ENCODE results near the gene CADPS. TPM values are rescaled to one million over a fixed set of nuclear protein-coding genes. Genes with fewer than 3 reads are reported as not detected.

CADPS gene
- total and polyA plus RNA-seq, 2 experiments from 2014 or later = 49.2 to 63.8 TPM

DNA sequence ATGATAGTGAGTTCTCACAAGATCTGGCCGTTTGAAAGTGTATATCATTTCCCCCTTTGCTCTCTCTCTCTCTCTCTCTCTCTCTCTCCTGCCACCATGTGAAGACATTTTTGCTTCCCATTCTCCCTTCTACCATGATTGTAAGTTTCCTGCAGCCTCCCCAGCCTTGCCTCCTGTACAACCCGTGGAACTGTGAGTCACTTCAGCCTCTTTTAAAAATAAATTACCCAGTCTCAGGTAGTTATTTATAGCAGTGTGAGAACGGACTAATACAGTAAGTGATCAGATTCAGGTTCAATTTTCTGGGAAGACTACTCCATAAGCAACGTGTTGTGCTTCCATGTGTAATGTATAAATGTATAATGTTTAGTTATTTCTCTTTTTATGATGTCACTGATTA is 29.2 kb downstream of the CADPS start:
- Histone ChIP-seq H3K4me3 (no peak overlapping the region), H3K4me1 (ENCODE audit: low read depth) (no peaks in the 10 kb centered on the region), H3K27ac (no peak overlapping the region), H3K9me3 (ENCODE audit: low read depth) (no peaks in the 10 kb centered on the region), H3K36me3 (no peaks in the 10 kb centered on the region), H3K27me3 (no peaks in the 10 kb centered on the region)
- no peak for DNase-seq (ENCODE audit: low read depth in 1 of 2, low spot score in 1 of 2)
- no peak for TF ChIP-seq CTCF (IDR thresholded peaks at IDR 0.05; ENCODE audit: low read depth, low read length)

GRCh38 chr3:62843508-62843907 is 31.7 kb downstream of the CADPS start:
- H3K27me3 ChIP-seq = no peaks in the 10 kb centered on the region
- no peaks in the 10 kb centered on the region for H3K36me3 ChIP-seq
- no peak for TF ChIP-seq CTCF (IDR thresholded peaks at IDR 0.05; ENCODE audit: low read depth, low read length)
- no peaks in the 10 kb centered on the region for H3K9me3 ChIP-seq (ENCODE audit: low read depth)
- H3K4me1 ChIP-seq (ENCODE audit: low read depth) = peaks cover 3% of the 10 kb centered on the region
- H3K4me3 ChIP-seq = no peak overlapping the region
- no peak for DNase-seq (ENCODE audit: low read depth in 1 of 2, low spot score in 1 of 2)
- no peak overlapping the region for H3K27ac ChIP-seq

DNA sequence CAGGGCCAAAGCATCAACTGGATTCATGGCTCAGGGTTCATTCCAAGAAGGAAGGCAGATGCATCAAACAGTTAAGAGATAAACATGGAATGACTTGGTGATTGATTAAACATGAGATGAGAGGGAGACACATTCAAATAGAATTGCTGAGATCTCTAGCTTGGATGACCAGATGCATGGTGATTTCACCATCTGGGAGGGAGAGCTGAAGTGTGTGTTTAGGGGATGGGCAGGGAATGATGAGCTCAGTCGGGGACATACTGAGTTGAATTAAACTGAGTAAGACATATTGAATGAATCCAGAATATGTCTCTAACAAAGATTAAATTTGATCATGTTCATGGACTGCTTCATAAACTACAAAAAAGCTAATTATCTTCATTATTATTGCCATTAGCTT is 35.5 kb downstream of the CADPS start:
- Histone ChIP-seq H3K9me3 (ENCODE audit: low read depth) (no peaks in the 10 kb centered on the region), H3K27ac (no peak overlapping the region), H3K4me1 (ENCODE audit: low read depth) (peaks cover 9% of the 10 kb centered on the region), H3K36me3 (no peaks in the 10 kb centered on the region), H3K27me3 (no peaks in the 10 kb centered on the region), H3K4me3 (no peak overlapping the region)
- no peak for TF ChIP-seq CTCF (IDR thresholded peaks at IDR 0.05; ENCODE audit: low read depth, low read length)
- no peak for DNase-seq (ENCODE audit: low read depth in 1 of 2, low spot score in 1 of 2)

GRCh38 chr3:62837145-62837787 is 38.0 kb downstream of the CADPS start:
- no peak for DNase-seq (ENCODE audit: low read depth in 1 of 2, low spot score in 1 of 2)
- no peak overlapping the region for H3K4me3 ChIP-seq
- H3K27me3 ChIP-seq = no peaks in the 10 kb centered on the region
- H3K36me3 ChIP-seq = no peaks in the 10 kb centered on the region
- no peak overlapping the region for H3K27ac ChIP-seq
- H3K4me1 ChIP-seq (ENCODE audit: low read depth) = peaks cover 9% of the 10 kb centered on the region
- no peaks in the 10 kb centered on the region for H3K9me3 ChIP-seq (ENCODE audit: low read depth)
- TF ChIP-seq CTCF (IDR thresholded peaks at IDR 0.05; ENCODE audit: low read depth, low read length) = no peak

GRCh38 chr3:62835554-62836236 is 39.5 kb downstream of the CADPS start:
- Histone ChIP-seq H3K9me3 (ENCODE audit: low read depth) (no peaks in the 10 kb centered on the region), H3K4me3 (no peak overlapping the region), H3K27me3 (no peaks in the 10 kb centered on the region), H3K36me3 (no peaks in the 10 kb centered on the region), H3K4me1 (ENCODE audit: low read depth) (peaks cover 15% of the 10 kb centered on the region), H3K27ac (no peak overlapping the region)
- no peak for TF ChIP-seq CTCF (IDR thresholded peaks at IDR 0.05; ENCODE audit: low read depth, low read length)
- DNase-seq (ENCODE audit: low read depth in 1 of 2, low spot score in 1 of 2) = no peak
